ENCODE measurements around the gene HLA-DMB.

The HLA-DMB gene

DNA sequence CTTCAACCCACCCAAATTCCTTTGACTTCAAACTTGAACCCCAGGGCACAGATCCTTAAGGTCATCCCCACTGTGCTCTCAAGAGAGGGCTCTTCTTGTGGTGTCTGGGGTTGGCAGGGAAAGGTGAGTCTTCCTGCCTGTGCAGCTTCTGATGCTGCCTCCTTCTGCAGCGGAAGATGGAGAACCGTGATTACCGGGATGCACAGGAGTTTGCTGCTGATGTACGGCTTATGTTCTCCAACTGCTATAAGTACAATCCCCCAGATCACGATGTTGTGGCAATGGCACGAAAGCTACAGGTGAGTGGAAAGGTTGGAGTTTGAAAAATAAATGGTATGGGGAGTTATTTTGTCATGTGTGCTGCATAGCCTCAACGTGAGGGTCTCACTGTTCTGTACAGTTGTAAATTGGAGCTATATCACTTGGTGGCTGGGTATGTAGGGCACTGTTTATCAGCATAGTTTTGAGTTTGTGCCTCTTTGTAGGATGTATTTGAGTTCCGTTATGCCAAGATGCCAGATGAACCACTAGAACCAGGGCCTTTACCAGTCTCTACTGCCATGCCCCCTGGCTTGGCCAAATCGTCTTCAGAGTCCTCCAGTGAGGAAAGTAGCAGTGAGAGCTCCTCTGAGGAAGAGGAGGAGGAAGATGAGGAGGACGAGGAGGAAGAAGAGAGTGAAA lies 36.6 kb upstream of the HLA-DMB start:
- Histone ChIP-seq H3K9ac (ENCODE audit: low read depth, low read length) (no peak overlapping the region), H3K4me3 (ENCODE audit: low read length) (no peak overlapping the region), H3K4me1 (ENCODE audit: insufficient read depth, low read length) (no peaks in the 10 kb centered on the region; the same call in 1 of the 2 replicates), H3K27ac (ENCODE audit: low read length) (no peak overlapping the region), H3K36me3 (ENCODE audit: insufficient read depth, low read depth, low read length) (peaks cover 100% of the 10 kb centered on the region), H3K27me3 (ENCODE audit: insufficient read depth, low read length) (no peaks in the 10 kb centered on the region), H3K9me3 (ENCODE audit: insufficient read depth, low read depth, low read length) (no peaks in the 10 kb centered on the region)

DNA sequence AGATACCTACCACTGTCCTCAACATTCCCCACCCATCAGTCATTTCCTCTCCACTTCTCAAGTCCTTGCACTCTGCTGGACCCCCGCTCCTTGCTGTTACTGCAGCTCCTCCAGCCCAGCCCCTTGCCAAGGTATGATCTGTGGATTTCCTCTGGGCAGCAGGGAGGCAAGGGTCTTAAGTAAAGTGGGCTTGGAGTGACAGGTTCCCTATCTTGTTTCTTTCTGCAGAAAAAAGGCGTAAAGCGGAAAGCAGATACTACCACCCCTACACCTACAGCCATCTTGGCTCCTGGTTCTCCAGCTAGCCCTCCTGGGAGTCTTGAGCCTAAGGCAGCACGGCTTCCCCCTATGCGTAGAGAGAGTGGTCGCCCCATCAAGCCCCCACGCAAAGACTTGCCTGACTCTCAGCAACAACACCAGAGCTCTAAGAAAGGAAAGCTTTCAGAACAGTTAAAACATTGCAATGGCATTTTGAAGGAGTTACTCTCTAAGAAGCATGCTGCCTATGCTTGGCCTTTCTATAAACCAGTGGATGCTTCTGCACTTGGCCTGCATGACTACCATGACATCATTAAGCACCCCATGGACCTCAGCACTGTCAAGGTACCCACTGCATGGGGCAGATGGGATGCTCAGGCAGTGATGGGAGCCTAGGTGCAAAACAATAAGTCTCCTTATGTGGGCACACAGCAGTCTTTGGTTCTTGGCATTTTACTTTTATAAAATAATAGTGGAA lies 35.7 kb upstream of the HLA-DMB start:
- peaks cover 95% of the 10 kb centered on the region for H3K36me3 ChIP-seq (ENCODE audit: insufficient read depth, low read depth, low read length)
- 0 out of 2 replicates have a peak overlapping the region, but pooled peaks have one; percentile 85 for H3K4me3 ChIP-seq (ENCODE audit: low read length)
- H3K27me3 ChIP-seq (ENCODE audit: insufficient read depth, low read length): no peaks in the 10 kb centered on the region
- H3K9ac ChIP-seq (ENCODE audit: low read depth, low read length): no peak overlapping the region
- H3K27ac ChIP-seq (ENCODE audit: low read length): no peak overlapping the region
- no peaks in the 10 kb centered on the region for H3K9me3 ChIP-seq (ENCODE audit: insufficient read depth, low read depth, low read length)
- no peaks in the 10 kb centered on the region; the same call in 1 of the 2 replicates for H3K4me1 ChIP-seq (ENCODE audit: insufficient read depth, low read length)

DNA sequence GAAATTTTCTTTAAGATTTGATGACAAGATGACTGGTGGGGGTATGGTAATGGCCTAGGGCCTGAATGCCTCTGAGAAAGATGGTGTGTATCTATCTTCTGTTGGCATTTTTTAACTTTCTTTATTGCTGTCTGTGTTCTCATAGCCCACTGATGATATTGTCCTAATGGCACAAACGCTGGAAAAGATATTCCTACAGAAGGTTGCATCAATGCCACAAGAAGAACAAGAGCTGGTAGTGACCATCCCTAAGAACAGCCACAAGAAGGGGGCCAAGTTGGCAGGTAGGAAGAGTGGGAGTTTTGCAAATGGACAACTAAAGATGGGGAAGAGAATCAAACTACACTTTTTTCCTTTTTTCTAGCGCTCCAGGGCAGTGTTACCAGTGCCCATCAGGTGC lies 35.1 kb upstream of the HLA-DMB start:
- Histone ChIP-seq H3K36me3 (ENCODE audit: insufficient read depth, low read depth, low read length) (peaks cover 93% of the 10 kb centered on the region), H3K4me1 (ENCODE audit: insufficient read depth, low read length) (no peaks in the 10 kb centered on the region; the same call in 1 of the 2 replicates), H3K9me3 (ENCODE audit: insufficient read depth, low read depth, low read length) (no peaks in the 10 kb centered on the region), H3K9ac (ENCODE audit: low read depth, low read length) (no peak overlapping the region), H3K27me3 (ENCODE audit: insufficient read depth, low read length) (no peaks in the 10 kb centered on the region), H3K27ac (ENCODE audit: low read length) (no peak overlapping the region), H3K4me3 (ENCODE audit: low read length) (peak overlapping the region; percentile 85; the same call in 1 of the 2 replicates)

DNA sequence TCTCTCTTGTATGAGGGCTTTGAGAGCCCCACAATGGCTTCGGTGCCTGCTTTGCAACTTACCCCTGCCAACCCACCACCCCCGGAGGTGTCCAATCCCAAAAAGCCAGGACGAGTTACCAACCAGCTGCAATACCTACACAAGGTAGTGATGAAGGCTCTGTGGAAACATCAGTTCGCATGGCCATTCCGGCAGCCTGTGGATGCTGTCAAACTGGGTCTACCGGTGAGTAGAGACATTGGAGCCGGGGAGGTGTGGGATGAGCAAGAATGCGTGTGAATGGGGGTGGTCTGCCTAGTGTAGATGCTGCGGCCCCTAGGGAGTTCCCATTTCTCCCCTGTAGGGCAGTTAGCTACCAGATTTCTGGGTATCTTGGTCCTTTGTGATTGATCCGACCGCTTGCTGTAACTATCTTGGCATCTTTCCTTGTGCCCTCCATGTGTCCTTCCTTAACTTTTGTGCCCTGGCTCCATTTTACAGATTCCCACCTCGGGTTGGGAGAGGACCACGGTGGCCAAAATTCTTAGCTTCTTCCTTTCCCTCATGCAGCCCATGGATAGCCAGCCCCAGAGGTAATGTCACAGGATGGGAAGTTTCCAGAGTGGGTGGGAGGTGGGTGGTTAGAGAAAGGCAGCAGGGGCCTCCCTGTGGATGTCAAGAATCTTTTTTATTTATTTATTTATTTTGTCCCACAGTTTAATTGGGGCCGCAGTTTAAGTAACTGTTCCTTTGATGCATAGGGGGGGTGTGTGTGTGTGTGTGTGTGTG lies 33.9 kb upstream of the HLA-DMB start:
- peaks cover 81% of the 10 kb centered on the region for H3K36me3 ChIP-seq (ENCODE audit: insufficient read depth, low read depth, low read length)
- no peaks in the 10 kb centered on the region for H3K27me3 ChIP-seq (ENCODE audit: insufficient read depth, low read length)
- H3K4me3 ChIP-seq (ENCODE audit: low read length): peak overlapping the region; percentile 85
- no peak overlapping the region for H3K27ac ChIP-seq (ENCODE audit: low read length)
- no peaks in the 10 kb centered on the region; the same call in 1 of the 2 replicates for H3K4me1 ChIP-seq (ENCODE audit: insufficient read depth, low read length)
- H3K9ac ChIP-seq (ENCODE audit: low read depth, low read length): peak overlapping the region; percentile 91
- no peaks in the 10 kb centered on the region for H3K9me3 ChIP-seq (ENCODE audit: insufficient read depth, low read depth, low read length)

DNA sequence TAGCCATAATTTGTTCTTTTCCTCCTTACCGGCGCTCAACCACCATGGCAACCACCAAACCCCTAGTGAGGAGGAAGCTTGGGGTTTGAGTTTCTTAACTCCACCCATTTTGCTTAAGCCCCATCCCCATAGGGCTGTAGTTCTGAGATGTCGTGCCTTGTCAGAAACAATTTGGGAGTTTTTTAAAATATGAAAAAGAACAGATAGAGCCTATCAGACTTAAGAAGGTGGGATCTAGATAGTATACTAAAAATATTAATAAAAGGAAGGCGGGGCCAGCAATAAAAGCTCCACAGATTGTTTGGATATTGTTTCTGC lies 33.1 kb upstream of the HLA-DMB start:
- no peak overlapping the region for H3K27ac ChIP-seq (ENCODE audit: low read length)
- H3K36me3 ChIP-seq (ENCODE audit: insufficient read depth, low read depth, low read length): peaks cover 77% of the 10 kb centered on the region
- H3K9me3 ChIP-seq (ENCODE audit: insufficient read depth, low read depth, low read length): no peaks in the 10 kb centered on the region
- peak overlapping the region; percentile 91 for H3K9ac ChIP-seq (ENCODE audit: low read depth, low read length)
- no peaks in the 10 kb centered on the region for H3K27me3 ChIP-seq (ENCODE audit: insufficient read depth, low read length)
- H3K4me1 ChIP-seq (ENCODE audit: insufficient read depth, low read length): no peaks in the 10 kb centered on the region; the same call in 1 of the 2 replicates
- peak overlapping the region; percentile 85 for H3K4me3 ChIP-seq (ENCODE audit: low read length)

DNA sequence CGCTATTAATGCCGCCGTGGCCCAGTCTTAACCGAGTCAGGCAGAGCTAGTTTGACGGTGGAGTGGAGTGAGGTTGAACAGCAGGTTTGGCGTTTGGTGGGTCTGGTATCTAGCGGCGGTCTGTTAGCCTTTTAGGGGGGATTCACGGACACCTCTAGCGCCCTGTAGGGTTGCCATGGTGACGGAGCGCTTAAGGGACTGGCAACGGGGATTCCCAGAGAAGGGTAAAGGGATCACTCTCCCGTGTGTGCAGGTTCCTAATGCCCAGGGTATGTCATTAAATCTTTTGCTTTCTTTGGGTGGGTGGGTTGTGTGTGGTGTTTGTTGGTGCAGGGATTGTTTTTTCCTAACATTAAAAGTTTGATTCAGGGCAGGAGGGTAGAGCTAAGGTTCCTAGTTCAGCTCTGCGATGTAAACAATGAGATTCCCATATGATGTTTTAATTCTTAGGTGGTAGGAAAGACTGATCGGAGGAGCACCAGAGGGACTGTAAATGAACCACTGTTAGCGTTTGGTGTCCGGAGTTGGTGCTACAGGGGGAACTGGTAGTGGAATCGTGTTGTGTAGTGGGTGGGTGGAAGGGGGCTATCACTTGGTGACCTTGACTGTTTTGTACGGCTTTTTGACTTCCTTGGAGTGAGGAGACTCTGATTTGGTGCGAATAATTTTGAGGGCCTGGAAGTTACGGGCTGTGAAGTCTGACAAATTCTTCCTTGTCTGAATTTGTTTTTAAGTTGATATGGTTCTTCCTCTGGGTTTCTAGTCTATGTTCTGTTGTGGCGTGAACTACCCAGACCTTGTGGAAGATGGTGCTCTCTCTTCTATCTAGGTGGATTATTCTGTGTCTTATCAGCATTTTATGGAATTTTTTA lies 32.6 kb upstream of the HLA-DMB start:
- H3K4me1 ChIP-seq (ENCODE audit: insufficient read depth, low read length): no peaks in the 10 kb centered on the region; the same call in 1 of the 2 replicates
- peak overlapping the region; percentile 85 for H3K4me3 ChIP-seq (ENCODE audit: low read length)
- peak overlapping the region; percentile 91 for H3K9ac ChIP-seq (ENCODE audit: low read depth, low read length)
- H3K36me3 ChIP-seq (ENCODE audit: insufficient read depth, low read depth, low read length): peaks cover 71% of the 10 kb centered on the region
- H3K9me3 ChIP-seq (ENCODE audit: insufficient read depth, low read depth, low read length): no peaks in the 10 kb centered on the region
- no peaks in the 10 kb centered on the region for H3K27me3 ChIP-seq (ENCODE audit: insufficient read depth, low read length)
- H3K27ac ChIP-seq (ENCODE audit: low read length): no peak overlapping the region

DNA sequence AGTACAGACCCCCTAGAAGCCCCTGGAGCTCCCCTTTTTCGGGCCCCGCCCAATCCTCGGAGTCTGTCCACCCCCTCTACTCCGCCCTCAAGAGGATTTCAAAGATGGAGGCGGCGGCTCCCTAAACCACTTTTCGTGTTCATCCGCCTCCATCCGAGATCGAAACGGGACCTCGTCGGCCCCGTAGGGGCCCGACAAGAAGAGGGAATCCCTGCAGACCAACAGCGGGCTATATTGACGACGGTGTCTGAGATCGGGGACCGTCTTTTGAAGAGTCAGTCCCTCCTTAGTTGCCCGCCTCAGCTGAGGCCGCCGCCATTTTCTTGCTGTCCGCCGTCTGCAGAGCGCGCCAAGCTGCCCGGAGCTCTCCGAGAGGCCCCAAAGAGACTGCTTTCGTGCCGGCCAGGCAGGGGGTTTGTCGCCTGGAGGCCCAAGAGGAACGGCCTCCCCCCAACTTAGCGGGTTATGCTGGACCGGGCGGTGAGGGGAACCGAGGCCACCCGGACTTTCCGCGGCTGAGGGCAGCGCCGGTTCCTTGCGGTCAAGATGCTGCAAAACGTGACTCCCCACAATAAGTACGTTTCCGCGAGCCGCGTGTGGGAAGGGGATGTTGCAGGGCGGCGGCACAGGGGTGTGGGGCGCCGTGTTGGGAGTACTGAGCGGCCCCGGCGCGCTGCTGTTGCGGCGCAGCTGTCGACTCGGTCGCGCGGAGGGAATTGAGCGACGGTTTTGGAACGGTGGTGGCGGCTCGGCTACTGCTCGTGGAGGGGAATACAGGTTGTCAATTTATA lies 31.7 kb upstream of the HLA-DMB start:
- Histone ChIP-seq H3K27me3 (ENCODE audit: insufficient read depth, low read length) (no peaks in the 10 kb centered on the region), H3K4me1 (ENCODE audit: insufficient read depth, low read length) (no peaks in the 10 kb centered on the region; the same call in 1 of the 2 replicates), H3K9ac (ENCODE audit: low read depth, low read length) (peak overlapping the region; percentile 91), H3K27ac (ENCODE audit: low read length) (no peak overlapping the region), H3K4me3 (ENCODE audit: low read length) (peak overlapping the region; percentile 85), H3K9me3 (ENCODE audit: insufficient read depth, low read depth, low read length) (no peaks in the 10 kb centered on the region), H3K36me3 (ENCODE audit: insufficient read depth, low read depth, low read length) (peaks cover 62% of the 10 kb centered on the region)

DNA sequence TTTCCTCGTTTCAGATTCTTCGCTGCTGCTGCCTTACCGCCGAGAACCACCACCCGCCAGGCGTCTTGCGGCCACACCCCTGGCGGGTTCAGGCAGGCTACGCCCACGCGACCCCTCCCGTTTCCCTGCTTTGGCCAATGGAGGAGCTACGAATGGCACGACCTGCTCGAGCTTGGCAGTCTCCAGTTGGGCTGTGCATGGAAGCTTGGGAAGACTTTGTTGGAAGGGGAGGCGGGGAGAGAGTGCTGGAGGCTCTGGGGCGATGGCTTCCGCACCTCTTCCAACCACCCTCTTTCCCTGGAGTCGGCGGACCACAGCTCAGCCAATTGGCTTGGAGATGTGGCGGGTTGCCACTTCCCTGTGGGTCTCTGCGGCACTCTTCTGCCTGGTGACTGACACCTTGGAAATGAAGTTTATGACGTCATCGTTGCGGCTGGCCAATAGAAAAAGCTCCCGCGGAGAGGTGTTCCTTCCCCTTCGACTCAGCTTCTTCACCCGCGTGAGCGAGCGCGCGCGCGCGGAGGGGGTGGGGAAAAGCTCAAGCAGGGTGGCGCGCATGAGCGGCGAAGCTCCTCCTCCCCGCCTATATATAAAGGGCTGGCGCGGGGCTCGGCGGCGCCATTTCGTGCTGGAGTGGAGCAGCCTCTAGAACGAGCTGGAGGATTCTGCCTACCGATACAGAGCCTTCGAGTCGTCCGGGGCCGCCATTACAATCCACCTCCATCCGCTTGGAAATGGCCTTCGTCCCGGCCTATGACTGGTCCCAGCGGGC lies 30.9 kb upstream of the HLA-DMB start:
- H3K4me1 ChIP-seq (ENCODE audit: insufficient read depth, low read length): peaks cover 6% of the 10 kb centered on the region

DNA sequence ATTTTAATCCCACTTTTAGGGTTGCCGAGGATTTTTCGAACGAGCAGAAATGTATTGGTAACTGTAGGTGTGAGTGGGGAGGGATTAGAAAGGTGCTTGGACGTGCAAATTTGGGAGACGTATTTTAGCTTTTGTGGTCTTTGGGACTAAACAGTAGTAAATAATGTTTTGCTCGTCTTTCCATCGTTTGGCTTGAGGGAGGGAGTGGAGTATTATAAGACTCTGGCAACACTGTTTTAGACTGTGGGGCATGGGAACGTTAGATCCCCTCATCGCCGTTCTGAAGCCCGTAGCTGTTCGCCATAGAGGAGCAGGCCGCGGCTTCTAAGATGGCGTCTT lies 30.4 kb upstream of the HLA-DMB start:
- H3K4me3 ChIP-seq (ENCODE audit: low read length): peak overlapping the region; percentile 85
- H3K9me3 ChIP-seq (ENCODE audit: insufficient read depth, low read depth, low read length): no peaks in the 10 kb centered on the region
- H3K4me1 ChIP-seq (ENCODE audit: insufficient read depth, low read length): peaks cover 8% of the 10 kb centered on the region
- peaks cover 49% of the 10 kb centered on the region for H3K36me3 ChIP-seq (ENCODE audit: insufficient read depth, low read depth, low read length)
- H3K27me3 ChIP-seq (ENCODE audit: insufficient read depth, low read length): no peaks in the 10 kb centered on the region
- H3K9ac ChIP-seq (ENCODE audit: low read depth, low read length): peak overlapping the region; percentile 99
- peak overlapping the region; percentile 92 for H3K27ac ChIP-seq (ENCODE audit: low read length)

More for the DNA sequence above, 30.9 kb upstream of the HLA-DMB start:
- no peaks in the 10 kb centered on the region for H3K27me3 ChIP-seq (ENCODE audit: insufficient read depth, low read length)
- peak overlapping the region; percentile 99 for H3K9ac ChIP-seq (ENCODE audit: low read depth, low read length)
- H3K27ac ChIP-seq (ENCODE audit: low read length): peak overlapping the region; percentile 92
- H3K9me3 ChIP-seq (ENCODE audit: insufficient read depth, low read depth, low read length): no peaks in the 10 kb centered on the region
- peaks cover 55% of the 10 kb centered on the region for H3K36me3 ChIP-seq (ENCODE audit: insufficient read depth, low read depth, low read length)
- H3K4me3 ChIP-seq (ENCODE audit: low read length): peak overlapping the region; percentile 85

Data from iPS-20b (cell line).